Right atrium auricular region (tissue), 2 donors: ENCODE results near the gene TMTC4. TPM values are rescaled to one million over a fixed set of nuclear protein-coding genes. Genes with fewer than 3 reads are reported as not detected.
"Not testable (repeated sequence)": the region's sequence is repeated elsewhere in the genome, so short reads cannot be mapped to it uniquely, and the experiment has no call there.

Source experiments
- DNase-seq: peaks from one replicate; pipeline ENCODE4 v3.0.0-alpha.2; 2019; ENCODE audit warnings: low spot score
- H3K27ac ChIP-seq, 2 donors: fragments of 200-600 bp; sonication (generic); 1 replicate in 1 of 2; 2 replicates in 1 of 2; pipeline ENCODE4 v1.5.1; 2016 to 2019
- H3K27me3 ChIP-seq, 2 donors: fragments of 200-600 bp; sonication (generic); one replicate each; pipeline versions ENCODE4 v1.5.1 to v1.6.0; 2017 to 2019
- H3K36me3 ChIP-seq: fragments of 200-600 bp; sonication (generic); one replicate; pipeline ENCODE4 v1.5.1; 2016
- H3K4me1 ChIP-seq, 2 donors: fragments of 200-600 bp; sonication (generic); one replicate each; pipeline versions ENCODE4 v1.5.1 to v1.6.0; 2017 to 2019
- H3K4me3 ChIP-seq, 2 donors: fragments of 200-600 bp; sonication (generic); 1 replicate in 1 of 2; 2 replicates in 1 of 2; pipeline ENCODE4 v1.5.1; 2017 to 2019; ENCODE audit warnings: mild to moderate bottlenecking in 1 of 2, moderate library complexity in 1 of 2
- H3K9me3 ChIP-seq, 2 donors: fragments of 200-600 bp; sonication (generic); one replicate each; pipeline ENCODE4 v1.5.1; 2019
- total RNA-seq, 2 donors: library from RNA; depleted of rRNA; stranded (reverse); fragments of >200 nt; gene quantifications; one replicate each; pipeline ENCODE4 v1.1.0, GENCODE V29; 2016
- TF ChIP-seq, protein P1 (sequence below), 2 donors: fragments of 200-600 bp; sonication (generic); IDR thresholded peaks; one replicate each; pipeline ENCODE4 v1.5.1; 2019; ENCODE audit warnings: antibody characterized with exemption in 2 of 2

Gene TMTC4
- total RNA-seq, 2 donors from 2014 or later, result 3.5 to 7.6 TPM

DNA sequence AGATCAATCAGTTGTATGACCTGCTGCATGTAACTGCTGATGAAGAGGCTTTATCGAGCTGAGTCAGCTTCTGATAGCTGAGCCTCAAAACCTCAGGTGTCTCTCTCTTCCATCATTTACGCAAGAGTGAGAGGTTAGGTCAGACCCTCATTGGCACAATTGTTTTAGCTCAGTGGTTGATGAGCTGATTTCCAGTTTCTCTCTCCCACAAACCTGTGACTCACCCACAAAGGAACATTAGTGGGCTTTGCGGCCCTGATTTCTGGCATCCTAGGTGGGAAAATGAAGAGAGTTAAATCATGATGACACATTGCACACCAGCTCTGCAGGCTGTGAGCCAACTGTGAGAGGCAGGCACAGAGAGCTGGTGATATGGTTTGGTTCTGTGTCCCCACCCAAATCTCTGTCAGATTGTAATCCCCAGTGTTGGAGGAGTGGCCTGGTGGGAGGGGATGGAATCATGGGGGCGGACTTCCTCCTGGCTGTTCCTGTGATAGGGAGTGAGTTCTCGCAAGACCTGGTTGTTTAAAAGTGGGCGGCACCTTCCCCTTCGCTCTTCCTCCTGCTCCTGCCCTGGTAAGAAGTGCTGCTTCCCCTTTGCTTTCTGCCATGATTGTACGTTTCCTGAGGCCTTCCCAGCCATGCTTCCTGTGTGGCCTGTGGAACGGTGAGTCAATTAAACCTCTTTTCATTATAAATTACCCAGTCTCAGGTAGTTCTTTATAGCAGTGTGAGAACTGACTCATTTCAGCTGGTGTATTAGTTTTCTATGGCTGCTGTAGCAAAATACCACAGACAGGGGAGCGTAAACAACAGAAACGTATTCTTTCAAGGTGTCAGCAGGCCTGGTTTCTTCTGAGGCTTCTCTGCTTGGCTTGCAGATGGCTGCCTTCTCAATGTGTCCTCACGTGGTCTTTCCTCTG lies 33.5 kb upstream of the TMTC4 start:
- TF ChIP-seq, protein P1, sequence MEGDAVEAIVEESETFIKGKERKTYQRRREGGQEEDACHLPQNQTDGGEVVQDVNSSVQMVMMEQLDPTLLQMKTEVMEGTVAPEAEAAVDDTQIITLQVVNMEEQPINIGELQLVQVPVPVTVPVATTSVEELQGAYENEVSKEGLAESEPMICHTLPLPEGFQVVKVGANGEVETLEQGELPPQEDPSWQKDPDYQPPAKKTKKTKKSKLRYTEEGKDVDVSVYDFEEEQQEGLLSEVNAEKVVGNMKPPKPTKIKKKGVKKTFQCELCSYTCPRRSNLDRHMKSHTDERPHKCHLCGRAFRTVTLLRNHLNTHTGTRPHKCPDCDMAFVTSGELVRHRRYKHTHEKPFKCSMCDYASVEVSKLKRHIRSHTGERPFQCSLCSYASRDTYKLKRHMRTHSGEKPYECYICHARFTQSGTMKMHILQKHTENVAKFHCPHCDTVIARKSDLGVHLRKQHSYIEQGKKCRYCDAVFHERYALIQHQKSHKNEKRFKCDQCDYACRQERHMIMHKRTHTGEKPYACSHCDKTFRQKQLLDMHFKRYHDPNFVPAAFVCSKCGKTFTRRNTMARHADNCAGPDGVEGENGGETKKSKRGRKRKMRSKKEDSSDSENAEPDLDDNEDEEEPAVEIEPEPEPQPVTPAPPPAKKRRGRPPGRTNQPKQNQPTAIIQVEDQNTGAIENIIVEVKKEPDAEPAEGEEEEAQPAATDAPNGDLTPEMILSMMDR (IDR thresholded peaks at IDR 0.05), result no peak
- H3K9me3 ChIP-seq, result no peaks in the 10 kb centered on the region
- H3K27me3 ChIP-seq, result no peaks in the 10 kb centered on the region
- no peak overlapping the region for H3K4me3 ChIP-seq
- no peaks in the 10 kb centered on the region for H3K4me1 ChIP-seq
- DNase-seq, result no peak
- H3K27ac ChIP-seq, result no peak overlapping the region
- no peaks in the 10 kb centered on the region for H3K36me3 ChIP-seq

GRCh38 chr13:100698331-100698730 lies 23.7 kb upstream of the TMTC4 start:
- H3K9me3 ChIP-seq, DNase-seq, H3K27ac ChIP-seq, H3K27me3 ChIP-seq, H3K36me3 ChIP-seq, H3K4me1 ChIP-seq, H3K4me3 ChIP-seq: not testable (repeated sequence)

- Histone ChIP-seq H3K27ac (no peak overlapping the region), H3K4me3 (no peak overlapping the region), H3K9me3 (no peaks in the 10 kb centered on the region), H3K27me3 (no peaks in the 10 kb centered on the region), H3K36me3 (no peaks in the 10 kb centered on the region), H3K4me1 (no peaks in the 10 kb centered on the region)
- no peak for DNase-seq
- TF ChIP-seq, protein P1 (IDR thresholded peaks at IDR 0.05), result no peak
Measured at GRCh38 chr13:100695509-100695773, 20.8 kb upstream of the TMTC4 start.

DNA sequence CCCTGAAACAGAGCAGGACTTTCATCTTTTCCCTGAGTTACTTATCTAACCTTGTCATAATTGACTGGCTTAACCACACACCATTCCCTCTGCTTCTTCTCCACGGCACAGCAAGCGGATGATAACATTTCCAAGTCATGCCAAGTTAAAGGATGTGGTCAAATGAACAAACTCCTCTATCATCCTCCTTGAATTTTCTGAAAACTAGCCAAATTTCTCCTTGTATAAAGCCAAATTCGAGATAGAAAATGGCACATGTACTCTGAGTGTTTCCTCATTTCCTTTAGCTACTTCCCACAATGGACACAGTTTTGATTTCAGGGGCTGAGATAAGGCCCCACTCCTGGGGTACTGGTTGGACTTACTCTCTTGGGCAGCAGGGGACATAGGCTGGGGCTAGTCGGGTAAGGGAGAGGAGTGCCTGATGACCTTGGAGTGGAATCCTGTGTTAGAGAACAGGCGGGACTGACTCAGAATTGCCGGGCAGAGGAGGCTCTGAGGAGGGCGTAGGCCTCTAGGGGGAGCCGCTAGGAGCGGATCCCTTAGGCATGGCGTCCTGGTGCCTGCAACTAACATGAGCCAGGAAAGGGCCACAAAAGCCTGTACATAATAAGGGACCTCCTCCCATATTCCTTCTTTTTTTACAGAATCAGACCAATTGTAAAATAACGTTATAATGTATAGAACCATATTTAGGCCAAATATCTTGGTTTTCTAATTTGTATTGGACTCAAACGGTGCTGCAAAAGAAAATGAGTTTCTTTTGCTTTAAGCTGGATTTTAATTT lies 20.3 kb upstream of the TMTC4 start:
- no peak overlapping the region for H3K27ac ChIP-seq
- TF ChIP-seq, protein P1 (IDR thresholded peaks at IDR 0.05), result peak in 1 of 2 donors; percentile 50
- DNase-seq, result no peak
- H3K27me3 ChIP-seq, result no peaks in the 10 kb centered on the region
- H3K36me3 ChIP-seq, result no peaks in the 10 kb centered on the region
- no peak overlapping the region for H3K4me3 ChIP-seq
- H3K4me1 ChIP-seq, result no peaks in the 10 kb centered on the region
- peaks cover 0 to under 1% of the 10 kb centered on the region in 2 donors for H3K9me3 ChIP-seq

DNA sequence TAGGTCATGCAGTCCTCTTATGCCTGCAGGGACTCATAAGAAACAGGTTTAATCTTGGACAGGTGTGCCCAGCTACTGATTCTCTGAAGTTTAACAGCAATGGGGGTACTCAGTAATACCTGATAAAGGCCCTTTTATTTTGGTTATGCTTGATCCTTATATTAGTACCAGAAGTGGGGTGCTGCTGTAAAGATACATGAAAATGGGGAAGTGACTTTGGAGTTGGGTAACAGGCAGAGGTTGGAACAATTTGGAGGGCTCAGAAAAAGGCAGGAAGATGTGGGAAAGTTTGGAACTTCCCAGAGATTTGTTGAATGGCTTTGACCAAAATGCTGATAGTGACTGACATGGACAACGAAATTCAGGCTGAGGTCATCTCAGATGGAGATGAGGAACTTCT lies 14.6 kb upstream of the TMTC4 start:
- Histone ChIP-seq H3K27ac (no peak overlapping the region), H3K27me3 (no peaks in the 10 kb centered on the region), H3K4me3 (no peak overlapping the region), H3K36me3 (no peaks in the 10 kb centered on the region), H3K4me1 (no peaks in the 10 kb centered on the region), H3K9me3 (peaks cover 0 to 15% of the 10 kb centered on the region in 2 donors)
- no peak for DNase-seq
- TF ChIP-seq, protein P1 (IDR thresholded peaks at IDR 0.05), result no peak

DNA sequence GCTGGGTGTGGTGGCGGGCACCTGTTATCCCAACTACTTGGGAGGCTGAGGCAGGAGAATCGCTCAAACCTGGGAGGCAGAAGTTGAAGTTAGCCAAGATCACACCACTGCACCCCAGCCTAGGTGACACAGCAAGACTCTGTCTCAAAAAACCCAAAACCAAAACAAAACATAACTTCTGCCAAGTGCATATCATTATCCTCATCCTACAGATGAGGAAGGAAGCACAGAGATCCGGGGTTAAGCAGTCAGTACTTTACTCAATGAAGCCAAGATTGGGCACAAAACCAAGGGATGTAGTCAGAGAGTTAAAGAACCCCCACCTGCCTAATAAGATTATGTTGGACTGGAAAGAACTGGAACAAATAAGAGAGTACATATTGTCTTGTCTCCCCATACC lies 5.5 kb upstream of the TMTC4 start:
- no peaks in the 10 kb centered on the region for H3K36me3 ChIP-seq
- H3K4me1 ChIP-seq, result peaks cover 0 to 6% of the 10 kb centered on the region in 2 donors
- DNase-seq, result no peak
- TF ChIP-seq, protein P1 (IDR thresholded peaks at IDR 0.05), result no peak
- H3K27me3 ChIP-seq, result no peaks in the 10 kb centered on the region
- H3K9me3 ChIP-seq, result no peaks in the 10 kb centered on the region
- H3K27ac ChIP-seq, result no peak overlapping the region
- H3K4me3 ChIP-seq, result no peak overlapping the region

DNA sequence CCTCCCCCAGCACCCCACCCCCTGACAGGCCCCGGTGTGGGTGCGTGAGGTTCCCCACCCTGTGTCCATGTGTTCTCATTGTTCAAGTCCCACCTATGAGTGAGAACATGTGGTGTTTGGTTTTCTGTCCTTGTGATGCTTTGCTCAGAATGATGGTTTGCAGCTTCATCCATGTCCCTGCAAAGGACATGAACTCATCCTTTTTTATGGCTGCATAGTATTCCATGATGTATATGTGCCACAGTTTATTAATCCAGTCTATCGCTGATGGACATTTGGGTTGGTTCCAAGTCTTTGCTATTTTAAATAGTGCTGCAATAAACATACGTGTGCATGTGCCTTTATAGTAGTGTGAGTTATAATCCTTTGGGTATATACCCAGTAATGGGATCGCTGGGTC lies 2.5 kb upstream of the TMTC4 start:
- not testable (repeated sequence) for DNase-seq, H3K4me3 ChIP-seq, H3K27ac ChIP-seq, H3K36me3 ChIP-seq, H3K9me3 ChIP-seq, H3K27me3 ChIP-seq
- H3K4me1 ChIP-seq, result peaks cover 0 to 14% of the 10 kb centered on the region in 2 donors
